ENCODE results near the gene ZFP91. TPM values are rescaled to one million over a fixed set of nuclear protein-coding genes. Genes with fewer than 3 reads are reported as not detected.
A peak's percentile ranks its signal among the peaks of the same experiment; 100 is the strongest.

ZFP91 gene
- polyA plus RNA-seq, 4 donors, result 24.8 to 51.2 (median 27.9) TPM

- no peaks in the 10 kb centered on the region for H3K4me1 ChIP-seq (ENCODE audit: control insufficient read depth in 3 of 3, insufficient read depth in 2 of 3, low read depth in 1 of 3, low read length in 2 of 3)
- H3K9me3 ChIP-seq (ENCODE audit: control insufficient read depth in 2 of 2, insufficient read depth in 1 of 2, low read depth in 1 of 2, low read length in 1 of 2), result no peaks in the 10 kb centered on the region
- H3K4me3 ChIP-seq (ENCODE audit: low read depth in 1 of 3, low read length in 3 of 3), result no peak overlapping the region
- peaks cover 2 to 14% (median 13%) of the 10 kb centered on the region in 3 donors for H3K36me3 ChIP-seq (ENCODE audit: control insufficient read depth in 3 of 3, insufficient read depth in 2 of 3, low read depth in 1 of 3, low read length in 3 of 3)
- H3K27ac ChIP-seq (ENCODE audit: low read depth in 1 of 3, low read length in 2 of 3), result no peak overlapping the region
- no peaks in the 10 kb centered on the region for H3K27me3 ChIP-seq (ENCODE audit: control insufficient read depth in 3 of 3, insufficient read depth in 3 of 3, low read length in 3 of 3)
- FAIRE-seq (no peak), DNase-seq (no peak)
- WGBS, 3 donors, result 78 to 84% (median 79%) methylated on average over 4 of the region's 4 CpGs
Measured at GRCh38 chr11:58626934-58627483, 48.1 kb downstream of the ZFP91 start.

- 72 to 91% (median 81%) methylated on average over 3 of the region's 3 CpGs for WGBS, 3 donors
- no peaks in the 10 kb centered on the region for H3K4me1 ChIP-seq (ENCODE audit: control insufficient read depth in 3 of 3, insufficient read depth in 2 of 3, low read depth in 1 of 3, low read length in 2 of 3)
- no peak overlapping the region for H3K27ac ChIP-seq (ENCODE audit: low read depth in 1 of 3, low read length in 2 of 3)
- H3K9me3 ChIP-seq (ENCODE audit: control insufficient read depth in 2 of 2, insufficient read depth in 1 of 2, low read depth in 1 of 2, low read length in 1 of 2), result no peaks in the 10 kb centered on the region
- no peak overlapping the region for H3K4me3 ChIP-seq (ENCODE audit: low read depth in 1 of 3, low read length in 3 of 3)
- H3K27me3 ChIP-seq (ENCODE audit: control insufficient read depth in 3 of 3, insufficient read depth in 3 of 3, low read length in 3 of 3), result no peaks in the 10 kb centered on the region
- peaks cover 0 to 10% (median 8%) of the 10 kb centered on the region in 3 donors for H3K36me3 ChIP-seq (ENCODE audit: control insufficient read depth in 3 of 3, insufficient read depth in 2 of 3, low read depth in 1 of 3, low read length in 3 of 3)
- FAIRE-seq (no peak), DNase-seq (no peak)
Measured at GRCh38 chr11:58628446-58628845, 49.6 kb downstream of the ZFP91 start.

GRCh38 chr11:58629857-58630256 lies 51.0 kb downstream of the ZFP91 start:
- Histone ChIP-seq H3K4me1 (ENCODE audit: control insufficient read depth in 3 of 3, insufficient read depth in 2 of 3, low read depth in 1 of 3, low read length in 2 of 3) (no peaks in the 10 kb centered on the region), H3K27me3 (ENCODE audit: control insufficient read depth in 3 of 3, insufficient read depth in 3 of 3, low read length in 3 of 3) (no peaks in the 10 kb centered on the region), H3K36me3 (ENCODE audit: control insufficient read depth in 3 of 3, insufficient read depth in 2 of 3, low read depth in 1 of 3, low read length in 3 of 3) (peaks cover 0 to 3% (median 0%) of the 10 kb centered on the region in 3 donors), H3K4me3 (ENCODE audit: low read depth in 1 of 3, low read length in 3 of 3) (no peak overlapping the region), H3K9me3 (ENCODE audit: control insufficient read depth in 2 of 2, insufficient read depth in 1 of 2, low read depth in 1 of 2, low read length in 1 of 2) (no peaks in the 10 kb centered on the region), H3K27ac (ENCODE audit: low read depth in 1 of 3, low read length in 2 of 3) (no peak overlapping the region)
- peak; percentile 53 to 58 for DNase-seq
- 24 to 45% (median 32%) methylated on average over 2 of the region's 2 CpGs for WGBS, 3 donors
- no peak for FAIRE-seq

- Histone ChIP-seq H3K9me3 (ENCODE audit: control insufficient read depth in 2 of 2, insufficient read depth in 1 of 2, low read depth in 1 of 2, low read length in 1 of 2) (no peaks in the 10 kb centered on the region), H3K4me3 (ENCODE audit: low read depth in 1 of 3, low read length in 3 of 3) (no peak overlapping the region), H3K36me3 (ENCODE audit: control insufficient read depth in 3 of 3, insufficient read depth in 2 of 3, low read depth in 1 of 3, low read length in 3 of 3) (peaks cover 0 to 3% (median 0%) of the 10 kb centered on the region in 3 donors), H3K27ac (ENCODE audit: low read depth in 1 of 3, low read length in 2 of 3) (no peak overlapping the region), H3K4me1 (ENCODE audit: control insufficient read depth in 3 of 3, insufficient read depth in 2 of 3, low read depth in 1 of 3, low read length in 2 of 3) (no peaks in the 10 kb centered on the region), H3K27me3 (ENCODE audit: control insufficient read depth in 3 of 3, insufficient read depth in 3 of 3, low read length in 3 of 3) (no peaks in the 10 kb centered on the region)
- 64 to 82% (median 76%) methylated on average over 3 of the region's 3 CpGs for WGBS, 3 donors
- no peak for DNase-seq
- no peak for FAIRE-seq
Measured at GRCh38 chr11:58631378-58631777, 52.5 kb downstream of the ZFP91 start.

GRCh38 chr11:58632510-58632909 lies 53.6 kb downstream of the ZFP91 start:
- no peak for FAIRE-seq
- no peak overlapping the region for H3K4me3 ChIP-seq (ENCODE audit: low read depth in 1 of 3, low read length in 3 of 3)
- WGBS, 3 donors, result 96 to 100% (median 100%) methylated on average over 1 of the region's 1 CpG
- DNase-seq, result no peak
- H3K4me1 ChIP-seq (ENCODE audit: control insufficient read depth in 3 of 3, insufficient read depth in 2 of 3, low read depth in 1 of 3, low read length in 2 of 3), result no peaks in the 10 kb centered on the region
- no peaks in the 10 kb centered on the region for H3K27me3 ChIP-seq (ENCODE audit: control insufficient read depth in 3 of 3, insufficient read depth in 3 of 3, low read length in 3 of 3)
- H3K36me3 ChIP-seq (ENCODE audit: control insufficient read depth in 3 of 3, insufficient read depth in 2 of 3, low read depth in 1 of 3, low read length in 3 of 3), result no peaks in the 10 kb centered on the region
- no peaks in the 10 kb centered on the region for H3K9me3 ChIP-seq (ENCODE audit: control insufficient read depth in 2 of 2, insufficient read depth in 1 of 2, low read depth in 1 of 2, low read length in 1 of 2)
- no peak overlapping the region for H3K27ac ChIP-seq (ENCODE audit: low read depth in 1 of 3, low read length in 2 of 3)

- DNase-seq, result no peak
- Histone ChIP-seq H3K4me1 (ENCODE audit: control insufficient read depth in 3 of 3, insufficient read depth in 2 of 3, low read depth in 1 of 3, low read length in 2 of 3) (peaks cover 0 to 6% (median 0%) of the 10 kb centered on the region in 3 donors), H3K27me3 (ENCODE audit: control insufficient read depth in 3 of 3, insufficient read depth in 3 of 3, low read length in 3 of 3) (no peaks in the 10 kb centered on the region)
Measured at GRCh38 chr11:58636587-58636986, 57.7 kb downstream of the ZFP91 start.

GRCh38 chr11:58637371-58637770 lies 58.5 kb downstream of the ZFP91 start:
- H3K36me3 ChIP-seq (ENCODE audit: control insufficient read depth in 3 of 3, insufficient read depth in 2 of 3, low read depth in 1 of 3, low read length in 3 of 3), result no peaks in the 10 kb centered on the region
- H3K9me3 ChIP-seq (ENCODE audit: control insufficient read depth in 2 of 2, insufficient read depth in 1 of 2, low read depth in 1 of 2, low read length in 1 of 2), result no peaks in the 10 kb centered on the region
- WGBS, 3 donors, result 37 to 54% (median 50%) methylated on average over 2 of the region's 2 CpGs
- no peak overlapping the region for H3K4me3 ChIP-seq (ENCODE audit: low read depth in 1 of 3, low read length in 3 of 3)
- FAIRE-seq (no peak), DNase-seq (no peak)
- H3K4me1 ChIP-seq (ENCODE audit: control insufficient read depth in 3 of 3, insufficient read depth in 2 of 3, low read depth in 1 of 3, low read length in 2 of 3), result peaks cover 0 to 12% (median 0%) of the 10 kb centered on the region in 3 donors
- no peaks in the 10 kb centered on the region for H3K27me3 ChIP-seq (ENCODE audit: control insufficient read depth in 3 of 3, insufficient read depth in 3 of 3, low read length in 3 of 3)
- no peak overlapping the region for H3K27ac ChIP-seq (ENCODE audit: low read depth in 1 of 3, low read length in 2 of 3)

More at GRCh38 chr11:58636587-58636986, 57.7 kb downstream of the ZFP91 start:
- 70 to 89% (median 70%) methylated on average over 3 of the region's 3 CpGs for WGBS, 3 donors
- Histone ChIP-seq H3K4me3 (ENCODE audit: low read depth in 1 of 3, low read length in 3 of 3) (no peak overlapping the region), H3K36me3 (ENCODE audit: control insufficient read depth in 3 of 3, insufficient read depth in 2 of 3, low read depth in 1 of 3, low read length in 3 of 3) (no peaks in the 10 kb centered on the region), H3K9me3 (ENCODE audit: control insufficient read depth in 2 of 2, insufficient read depth in 1 of 2, low read depth in 1 of 2, low read length in 1 of 2) (no peaks in the 10 kb centered on the region), H3K27ac (ENCODE audit: low read depth in 1 of 3, low read length in 2 of 3) (no peak overlapping the region)
- FAIRE-seq, result no peak

GRCh38 chr11:58639103-58639502 lies 60.2 kb downstream of the ZFP91 start:
- 91 to 94% (median 91%) methylated on average over 6 of the region's 6 CpGs for WGBS, 3 donors
- no peaks in the 10 kb centered on the region for H3K36me3 ChIP-seq (ENCODE audit: control insufficient read depth in 3 of 3, insufficient read depth in 2 of 3, low read depth in 1 of 3, low read length in 3 of 3)
- no peak for FAIRE-seq
- peaks cover 0 to 19% (median 0%) of the 10 kb centered on the region in 3 donors for H3K4me1 ChIP-seq (ENCODE audit: control insufficient read depth in 3 of 3, insufficient read depth in 2 of 3, low read depth in 1 of 3, low read length in 2 of 3)
- H3K9me3 ChIP-seq (ENCODE audit: control insufficient read depth in 2 of 2, insufficient read depth in 1 of 2, low read depth in 1 of 2, low read length in 1 of 2), result no peaks in the 10 kb centered on the region
- no peaks in the 10 kb centered on the region for H3K27me3 ChIP-seq (ENCODE audit: control insufficient read depth in 3 of 3, insufficient read depth in 3 of 3, low read length in 3 of 3)
- no peak overlapping the region for H3K4me3 ChIP-seq (ENCODE audit: low read depth in 1 of 3, low read length in 3 of 3)
- no peak overlapping the region for H3K27ac ChIP-seq (ENCODE audit: low read depth in 1 of 3, low read length in 2 of 3)
- DNase-seq, result no peak

GRCh38 chr11:58639669-58640068 lies 60.8 kb downstream of the ZFP91 start:
- H3K27me3 ChIP-seq (ENCODE audit: control insufficient read depth in 3 of 3, insufficient read depth in 3 of 3, low read length in 3 of 3), result no peaks in the 10 kb centered on the region
- no peak overlapping the region for H3K4me3 ChIP-seq (ENCODE audit: low read depth in 1 of 3, low read length in 3 of 3)
- H3K9me3 ChIP-seq (ENCODE audit: control insufficient read depth in 2 of 2, insufficient read depth in 1 of 2, low read depth in 1 of 2, low read length in 1 of 2), result no peaks in the 10 kb centered on the region
- 69 to 84% (median 81%) methylated on average over 2 of the region's 2 CpGs for WGBS, 3 donors
- H3K4me1 ChIP-seq (ENCODE audit: control insufficient read depth in 3 of 3, insufficient read depth in 2 of 3, low read depth in 1 of 3, low read length in 2 of 3), result peaks cover 0 to 19% (median 0%) of the 10 kb centered on the region in 3 donors
- no peak for FAIRE-seq
- DNase-seq, result no peak
- H3K36me3 ChIP-seq (ENCODE audit: control insufficient read depth in 3 of 3, insufficient read depth in 2 of 3, low read depth in 1 of 3, low read length in 3 of 3), result no peaks in the 10 kb centered on the region
- no peak overlapping the region for H3K27ac ChIP-seq (ENCODE audit: low read depth in 1 of 3, low read length in 2 of 3)
